Gastrocnemius medialis (tissue), 4 donors: ENCODE results near the gene ENG. TPM values are rescaled to one million over a fixed set of nuclear protein-coding genes. Genes with fewer than 3 reads are reported as not detected.
"Not testable (repeated sequence)": the region's sequence is repeated elsewhere in the genome, so short reads cannot be mapped to it uniquely, and the experiment has no call there.

Experiments
- ATAC-seq, 2 donors: fragments of 150-250 bp; one replicate each; pipeline ENCODE4 v1.9.1; 2016
- DNase-seq, 2 donors: peaks; one replicate each; pipeline ENCODE4 v3.0.0-alpha.2; 2019
- H3K27ac ChIP-seq, 4 donors: fragments of 200-600 bp; sonication (generic); 1 replicate in 1 of 4; 2 replicates in 3 of 4; pipeline ENCODE4 v1.5.1; 2016 to 2018; ENCODE audit warnings: mild to moderate bottlenecking in 2 of 4, moderate library complexity in 1 of 4
- H3K27me3 ChIP-seq, 3 donors: fragments of 200-600 bp; sonication (generic) in 2 of 3; 1 replicate in 1 of 3; 2 replicates in 2 of 3; pipeline versions ENCODE4 v1.5.1 to v1.6.0; 2016 to 2019; ENCODE audit warnings: mild to moderate bottlenecking in 1 of 3, moderate library complexity in 1 of 3
- H3K36me3 ChIP-seq, 2 donors: fragments of 200-600 bp; sonication (generic) in 1 of 2; one replicate each; pipeline ENCODE4 v1.5.1; 2017 to 2018
- H3K4me1 ChIP-seq, 2 donors: fragments of 200-600 bp; sonication (generic) in 1 of 2; one replicate each; pipeline ENCODE4 v1.5.1; 2016 to 2017; ENCODE audit warnings: mild to moderate bottlenecking in 2 of 2
- H3K4me3 ChIP-seq, 4 donors: fragments of 200-600 bp; sonication (generic) in 3 of 4; 1 replicate in 1 of 4; 2 replicates in 3 of 4; pipeline ENCODE4 v1.5.1; 2016 to 2019; ENCODE audit warnings: mild to moderate bottlenecking in 2 of 4
- H3K9me3 ChIP-seq, 3 donors: fragments of 200-600 bp; sonication (generic) in 2 of 3; 1 replicate in 1 of 3; 2 replicates in 2 of 3; pipeline ENCODE4 v1.5.1; 2016 to 2019
- CTCF ChIP-seq, 5 experiments: fragments of 450-650 bp in 3 of 5; fragments of 200-600 bp in 2 of 5; sonication (generic) in 2 of 5; IDR thresholded peaks in 4 of 5; conservative IDR thresholded peaks in 1 of 5; 1 replicate in 4 of 5; 2 replicates in 1 of 5; pipeline ENCODE4 v1.5.1; 2016 to 2019; ENCODE audit warnings: antibody characterized with exemption in 5 of 5, mild to moderate bottlenecking in 3 of 5, moderate library complexity in 3 of 5
- POLR2A ChIP-seq, 2 donors: fragments of 450-650 bp; IDR thresholded peaks; one replicate each; pipeline ENCODE4 v1.6.1; 2017; ENCODE audit warnings: antibody characterized with exemption in 2 of 2, mild to moderate bottlenecking in 2 of 2, moderate library complexity in 2 of 2
- in situ Hi-C, 4 donors: fragments of 200-750 bp; cut with MboI; loops; one replicate each; pipeline versions ENCODE4 v1.15.0 to v1.8.0; 2017; ENCODE audit warnings: low sequenced_read_pairs in 4 of 4
- intact Hi-C: fragments of 100-400 bp; cut with DNase I; formaldehyde crosslinking; loops from one replicate; pipeline ENCODE4 v1.15.1; 2023; ENCODE audit warnings: low total_unique reads
- total RNA-seq, 4 donors: library from RNA; depleted of rRNA; stranded (reverse); fragments of >200 nt; gene quantifications; one replicate each; pipeline versions ENCODE4 v1.1.0 to v1.2.3, GENCODE V29; 2016

The ENG gene
- total RNA-seq, 4 donors from 2014 or later, result 27.4 to 49.8 (median 32.6) TPM

- H3K27ac ChIP-seq, result peak overlapping the region in 1 of 4 donors; percentile 91
- ATAC-seq (no peak), DNase-seq (no peak)
- no peaks in the 10 kb centered on the region for H3K9me3 ChIP-seq
- TF ChIP-seq CTCF (IDR thresholded peaks at IDR 0.05 in 4 of 5, conservative IDR thresholded peaks at IDR 0.05 in 1 of 5) (no peak), POLR2A (IDR thresholded peaks at IDR 0.05) (no peak)
- no peaks in the 10 kb centered on the region for H3K27me3 ChIP-seq
- no peak overlapping the region for H3K4me3 ChIP-seq
- H3K36me3 ChIP-seq, result peaks cover 0 to 52% of the 10 kb centered on the region in 2 donors
- H3K4me1 ChIP-seq, result peaks cover 35 to 42% of the 10 kb centered on the region in 2 donors
- in situ Hi-C loops (loop anchor here in 1 of 4 donors (5.0 kb wide), 1 partner anchor 134 kb away; the partner anchor contains the start of gene TOR2A), intact Hi-C loops (loop anchor here (2.0 kb wide), 1 partner anchor 137 kb away; the partner anchor contains the start of gene TOR2A)
Measured at GRCh38 chr9:127871531-127871930, 17.1 kb upstream of the ENG start.

DNA sequence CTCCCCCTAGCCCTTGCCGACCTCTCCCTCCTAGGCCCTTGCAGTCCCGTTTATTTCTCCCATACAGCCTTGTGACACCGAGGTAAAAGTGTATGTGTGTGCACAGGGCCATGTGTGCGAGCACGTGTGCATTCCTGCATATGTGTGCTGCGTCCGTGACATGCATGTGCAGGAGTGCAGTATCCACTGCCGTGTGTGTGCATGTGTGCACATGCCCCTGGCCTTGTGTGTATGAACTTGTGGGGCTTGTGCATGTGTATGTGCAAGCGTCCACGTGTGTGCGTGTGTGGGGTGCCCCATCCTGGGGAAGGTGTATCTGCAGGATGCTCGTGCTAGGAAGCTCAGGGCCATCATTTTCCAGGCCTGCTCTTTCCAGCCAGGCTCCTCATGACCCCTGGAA, 16.4 kb upstream of the ENG start:
- no peaks in the 10 kb centered on the region for H3K27me3 ChIP-seq
- no peak for DNase-seq
- in situ Hi-C loops (loop anchor here in 1 of 4 donors (5.0 kb wide), 1 partner anchor 134 kb away; the partner anchor contains the start of gene TOR2A), intact Hi-C loops (loop anchor here (2.0 kb wide), 1 partner anchor 136 kb away; the partner anchor contains the start of gene TOR2A)
- H3K4me1 ChIP-seq, result peaks cover 29 to 36% of the 10 kb centered on the region in 2 donors
- H3K36me3 ChIP-seq, result peaks cover 0 to 52% of the 10 kb centered on the region in 2 donors
- no peak for ATAC-seq
- H3K4me3 ChIP-seq, result no peak overlapping the region
- no peaks in the 10 kb centered on the region for H3K9me3 ChIP-seq
- no peak overlapping the region for H3K27ac ChIP-seq
- TF ChIP-seq POLR2A (IDR thresholded peaks at IDR 0.05) (no peak), CTCF (IDR thresholded peaks at IDR 0.05 in 4 of 5, conservative IDR thresholded peaks at IDR 0.05 in 1 of 5) (no peak)

DNA sequence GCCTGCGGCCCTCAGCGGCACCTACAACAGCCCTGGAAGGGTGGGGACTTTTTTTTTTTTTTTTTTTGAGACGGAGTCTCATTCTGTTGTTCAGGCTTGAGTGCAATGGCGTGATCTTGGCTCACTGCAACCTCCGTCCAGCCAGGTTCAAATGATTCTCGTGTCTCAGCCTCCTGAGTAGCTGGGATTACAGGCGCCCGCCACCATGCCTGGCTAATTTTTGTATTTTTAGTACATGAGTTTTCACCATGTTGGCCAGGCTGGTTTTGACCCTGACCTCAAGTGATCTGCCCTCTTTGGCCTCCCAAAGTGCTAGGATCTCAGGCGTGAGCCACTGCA, 15.7 kb upstream of the ENG start:
- intact Hi-C loops (loop anchor here (2.0 kb wide), 1 partner anchor 135 kb away; the partner anchor contains the start of gene TOR2A), in situ Hi-C loops (loop anchor here in 1 of 4 donors (5.0 kb wide), 1 partner anchor 133 kb away; the partner anchor contains the start of gene TOR2A)
- not testable (repeated sequence) for ATAC-seq, H3K9me3 ChIP-seq, H3K27me3 ChIP-seq, DNase-seq, H3K4me3 ChIP-seq
- Histone ChIP-seq H3K27ac (peak overlapping the region in 2 of 4 donors; percentile 34 to 77), H3K4me1 (peaks cover 21 to 29% of the 10 kb centered on the region in 2 donors), H3K36me3 (peaks cover 0 to 52% of the 10 kb centered on the region in 2 donors)
- peak in 2 of 5 experiments; percentile 11 to 28 for TF ChIP-seq CTCF (IDR thresholded peaks at IDR 0.05 in 4 of 5, conservative IDR thresholded peaks at IDR 0.05 in 1 of 5)

GRCh38 chr9:127869310-127870152, 15.1 kb upstream of the ENG start:
- intact Hi-C loops, result loop anchor here (2.0 kb wide), 1 partner anchor 135 kb away; the partner anchor contains the start of gene TOR2A

More at GRCh38 chr9:127869310-127870152, 15.1 kb upstream of the ENG start:
- TF ChIP-seq CTCF (IDR thresholded peaks at IDR 0.05 in 4 of 5, conservative IDR thresholded peaks at IDR 0.05 in 1 of 5), result peak; percentile 83 to 92 (median 91)
- TF ChIP-seq POLR2A (IDR thresholded peaks at IDR 0.05), result no peak
- peak; percentile 66 to 72 for ATAC-seq
- DNase-seq, result peak; percentile 78 to 85
- H3K4me1 ChIP-seq, result peaks cover 15 to 23% of the 10 kb centered on the region in 2 donors
- no peak overlapping the region for H3K4me3 ChIP-seq
- H3K9me3 ChIP-seq, result no peaks in the 10 kb centered on the region
- no peaks in the 10 kb centered on the region for H3K27me3 ChIP-seq
- in situ Hi-C loops, result loop anchor here in 2 of 4 donors (5.0 to 10.0 kb wide), 2 partner anchors 65 to 132 kb away; partner anchors contain the start of genes FPGS (in 1 of the 2) and TOR2A (in 1 of the 2)
- peak overlapping the region; percentile 34 to 77 (median 69) for H3K27ac ChIP-seq
- peaks cover 0 to 52% of the 10 kb centered on the region in 2 donors for H3K36me3 ChIP-seq
